Right ventricle myocardium superior (tissue), 1 donor: Measurements from ENCODE around the gene GPRC5C. TPM values are rescaled to one million over a fixed set of nuclear protein-coding genes. Genes with fewer than 3 reads are reported as not detected.

ENCODE experiments used
- ATAC-seq: fragments of 200-7000 bp; cut with Tn5 transposase; one replicate; pipeline ENCODE4 v1.9.1; 2020; ENCODE audit warnings: mild to moderate bottlenecking; ENCODE audit not compliant: poor library complexity
- DNase-seq: peaks from one replicate; pipeline ENCODE4 v3.0.0-alpha.2; 2020
- intact Hi-C: fragments of 100-400 bp; cut with DNase I; formaldehyde crosslinking; loops from one replicate; pipeline ENCODE4 v1.11.2; 2022
- total RNA-seq: library from RNA; stranded (reverse); fragmentation: NEBNext Ultra II Directional; extraction: Animal tissue kit (Norgen Biotek cat#: 25700); gene quantifications from one replicate; pipeline ENCODE4 v1.2.1, GENCODE V29; 2021
- donor health status: DM: no; HTN: yes; CAD: no; lungs with severe emphysema.

Gene GPRC5C
- total RNA-seq, 1 donor from 2014 or later, result 30.5 TPM

- intact Hi-C loops, result no loop called here
- DNase-seq (peak; percentile 80), ATAC-seq (peak; percentile 23)
Observed at GRCh38 chr17:74446551-74447500, 14.9 kb downstream of the GPRC5C start.

- intact Hi-C loops, result no loop called here
- DNase-seq, result peak; percentile 10
- no peak for ATAC-seq
Observed at GRCh38 chr17:74447628-74448159, 15.8 kb downstream of the GPRC5C start.

GRCh38 chr17:74448756-74449155 is 16.9 kb downstream of the GPRC5C start:
- DNase-seq (peak; percentile 33), ATAC-seq (no peak)
- intact Hi-C loops, result no loop called here

- DNase-seq (peak; percentile 35), ATAC-seq (no peak)
- intact Hi-C loops, result no loop called here
Observed at GRCh38 chr17:74449306-74449705, 17.4 kb downstream of the GPRC5C start.

GRCh38 chr17:74449773-74450172 is 17.9 kb downstream of the GPRC5C start:
- intact Hi-C loops, result loop anchor here (10.0 kb wide), 2 partner anchors 145 to 245 kb away; partner anchors contain the start of gene RPL38
- DNase-seq (peak; percentile 32), ATAC-seq (no peak)

- ATAC-seq (no peak), DNase-seq (no peak)
- intact Hi-C loops, result loop anchor here (10.0 kb wide), 2 partner anchors 145 to 245 kb away; partner anchors contain the start of gene RPL38
Observed at GRCh38 chr17:74450231-74450630, 18.3 kb downstream of the GPRC5C start.

GRCh38 chr17:74450925-74451403 is 19.1 kb downstream of the GPRC5C start:
- no peak for ATAC-seq
- intact Hi-C loops, result loop anchor here (10.0 kb wide), 2 partner anchors 146 to 246 kb away; partner anchors contain the start of gene RPL38
- DNase-seq, result peak; percentile 33

- ATAC-seq, result no peak
- intact Hi-C loops, result loop anchor here (10.0 kb wide), 2 partner anchors 147 to 247 kb away; partner anchors contain the start of gene RPL38
- peak; percentile 2 for DNase-seq
Observed at GRCh38 chr17:74451557-74451956, 19.7 kb downstream of the GPRC5C start.

- DNase-seq (peak; percentile 46), ATAC-seq (no peak)
- intact Hi-C loops, result loop anchor here (10.0 kb wide), 2 partner anchors 147 to 247 kb away; partner anchors contain the start of gene RPL38
Observed at GRCh38 chr17:74452033-74452840, 20.3 kb downstream of the GPRC5C start.

GRCh38 chr17:74452841-74453661 is 21.2 kb downstream of the GPRC5C start:
- intact Hi-C loops, result loop anchor here (10.0 kb wide), 2 partner anchors 148 to 248 kb away; partner anchors contain the start of gene RPL38
- ATAC-seq (no peak), DNase-seq (peak; percentile 51)

- intact Hi-C loops, result loop anchor here (10.0 kb wide), 2 partner anchors 149 to 249 kb away; partner anchors contain the start of gene RPL38
- no peak for DNase-seq
- peak; percentile 98 for ATAC-seq
Observed at GRCh38 chr17:74453665-74454196, 21.8 kb downstream of the GPRC5C start.

- intact Hi-C loops, result loop anchor here (10.0 kb wide), 2 partner anchors 150 to 250 kb away; partner anchors contain the start of gene RPL38
- peak; percentile 96 for DNase-seq
- ATAC-seq, result peak; percentile 73
Observed at GRCh38 chr17:74454197-74455024, 22.5 kb downstream of the GPRC5C start.

GRCh38 chr17:74455025-74455545 is 23.2 kb downstream of the GPRC5C start:
- DNase-seq (peak; percentile 51), ATAC-seq (no peak)
- intact Hi-C loops, result loop anchor here (10.0 kb wide), 2 partner anchors 150 to 250 kb away; partner anchors contain the start of gene RPL38

GRCh38 chr17:74455821-74456220 is 23.9 kb downstream of the GPRC5C start:
- intact Hi-C loops, result loop anchor here (10.0 kb wide), 2 partner anchors 151 to 251 kb away; partner anchors contain the start of gene RPL38
- DNase-seq (peak; percentile 26), ATAC-seq (no peak)

- intact Hi-C loops, result loop anchor here (1.0 to 10.0 kb wide), 3 partner anchors 78 to 252 kb away; partner anchors contain the start of gene RPL38
- DNase-seq (peak; percentile 92), ATAC-seq (no peak)
Observed at GRCh38 chr17:74457146-74457819, 25.4 kb downstream of the GPRC5C start.
